ENCODE data around the gene FXYD2.
A peak's percentile ranks its signal among the peaks of the same experiment; 100 is the strongest.

Gene FXYD2

GRCh38 chr11:117857734-117858414 lies 33.3 kb upstream of the FXYD2 start:
- DNase-seq = no peak

GRCh38 chr11:117855912-117856651 lies 31.5 kb upstream of the FXYD2 start:
- DNase-seq = no peak

- no peak for DNase-seq
These were observed 30.8 kb upstream of the FXYD2 start for GRCh38 chr11:117855186-117855845.

GRCh38 chr11:117852309-117852708 lies 27.8 kb upstream of the FXYD2 start:
- no peak for DNase-seq

GRCh38 chr11:117851852-117852251 lies 27.3 kb upstream of the FXYD2 start:
- no peak for DNase-seq

GRCh38 chr11:117851106-117851505 lies 26.6 kb upstream of the FXYD2 start:
- DNase-seq = no peak

- DNase-seq = no peak
These were observed 25.4 kb upstream of the FXYD2 start for GRCh38 chr11:117849781-117850414.

- peak; percentile 46 to 84 (median 72) for DNase-seq
These were observed 19.3 kb upstream of the FXYD2 start for GRCh38 chr11:117843666-117844484.

GRCh38 chr11:117842131-117842941 lies 17.8 kb upstream of the FXYD2 start:
- DNase-seq = no peak

- DNase-seq = no peak
These were observed 17.0 kb upstream of the FXYD2 start for GRCh38 chr11:117841551-117842031.

- DNase-seq = no peak
These were observed 16.5 kb upstream of the FXYD2 start for GRCh38 chr11:117840881-117841550.

GRCh38 chr11:117839936-117840813 lies 15.6 kb upstream of the FXYD2 start:
- DNase-seq = no peak

- DNase-seq = no peak
These were observed 14.9 kb upstream of the FXYD2 start for GRCh38 chr11:117839380-117839881.

- no peak for DNase-seq
These were observed 14.4 kb upstream of the FXYD2 start for GRCh38 chr11:117838901-117839300.

- DNase-seq = no peak
These were observed 13.2 kb upstream of the FXYD2 start for GRCh38 chr11:117837791-117838190.

- no peak for DNase-seq
These were observed 12.7 kb upstream of the FXYD2 start for GRCh38 chr11:117837070-117837776.

- DNase-seq = no peak
These were observed 11.8 kb upstream of the FXYD2 start for GRCh38 chr11:117836077-117836960.

- DNase-seq = no peak
These were observed 11.0 kb upstream of the FXYD2 start for GRCh38 chr11:117835576-117835975.
